GM12801 (cell line): Measurements from ENCODE around the gene TAX1BP3.

Source experiments
- CTCF ChIP-seq: IDR thresholded peaks from one replicate; pipeline ENCODE4 v1.5.1; 2011; ENCODE audit warnings: control low read depth; ENCODE audit not compliant: insufficient read length; ENCODE audit errors: extremely low read depth

TAX1BP3 gene

GRCh38 chr17:3627769-3628167, 40.6 kb downstream of the TAX1BP3 start:
- no peak for TF ChIP-seq CTCF

GRCh38 chr17:3626831-3627768, 41.3 kb downstream of the TAX1BP3 start:
- no peak for TF ChIP-seq CTCF

- no peak for TF ChIP-seq CTCF
Observed at GRCh38 chr17:3622977-3623594, 45.3 kb downstream of the TAX1BP3 start.

DNA sequence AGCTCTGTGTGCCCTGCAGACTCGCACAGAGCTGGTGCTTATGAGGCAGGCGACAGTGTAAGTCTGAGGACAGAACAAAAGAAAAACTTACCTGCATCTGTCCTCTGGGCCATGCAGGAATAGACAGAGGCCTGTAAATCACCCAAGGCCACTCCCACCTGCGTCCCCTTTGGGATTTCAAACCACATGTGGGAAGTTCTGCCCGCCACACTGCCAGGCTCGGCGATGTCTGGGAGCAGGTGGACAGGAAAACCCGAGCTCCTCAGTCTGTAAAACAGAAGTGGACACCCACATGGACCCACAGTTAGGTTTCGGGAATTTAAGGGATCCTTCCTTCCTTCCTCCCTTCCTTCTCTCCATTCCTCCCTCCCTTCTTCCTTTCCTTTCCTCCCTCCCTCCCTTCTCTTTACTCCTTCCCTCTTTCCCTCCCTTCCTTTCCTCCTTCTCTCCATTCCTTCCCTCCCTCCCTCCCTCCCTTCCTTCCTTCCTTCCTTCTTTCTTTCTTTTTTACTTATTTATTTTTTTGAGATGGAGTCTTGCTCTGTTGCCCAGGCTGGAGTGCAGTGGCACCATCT, 47.1 kb downstream of the TAX1BP3 start:
- no peak for TF ChIP-seq CTCF

DNA sequence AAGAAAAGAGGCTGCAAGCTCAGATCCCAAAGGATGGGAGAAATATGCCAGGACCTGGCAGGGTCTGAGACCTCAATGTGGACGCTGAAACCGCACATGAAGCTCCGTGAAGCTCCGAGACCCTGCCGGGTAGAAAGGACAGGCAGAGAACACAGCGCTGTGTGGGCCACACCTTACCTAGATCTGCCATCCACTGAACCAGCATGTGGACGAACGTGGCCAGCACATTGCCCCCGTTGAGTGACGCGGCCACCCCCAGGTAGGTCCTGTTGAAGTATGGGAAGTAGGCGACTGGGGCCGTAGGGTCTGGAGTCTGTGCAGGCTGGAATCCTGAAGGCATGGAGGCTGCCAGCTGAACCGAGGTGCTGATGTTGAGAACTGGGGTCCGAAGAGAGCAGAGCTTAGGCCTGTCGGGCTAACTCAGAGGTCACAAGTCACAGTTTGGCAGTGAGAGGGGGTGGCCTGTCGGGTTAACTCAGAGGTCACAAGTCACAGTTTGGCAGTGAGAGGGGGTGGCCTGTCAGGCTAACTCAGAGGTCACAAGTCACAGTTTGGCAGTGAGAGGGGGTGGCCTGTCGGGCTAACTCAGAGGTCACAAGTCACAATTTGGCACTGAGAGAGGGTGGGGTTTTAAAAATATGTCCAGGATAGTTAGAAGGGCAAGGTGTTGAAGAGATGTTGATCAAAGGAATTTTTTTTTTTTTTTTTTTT, 53.1 kb downstream of the TAX1BP3 start:
- no peak for TF ChIP-seq CTCF

DNA sequence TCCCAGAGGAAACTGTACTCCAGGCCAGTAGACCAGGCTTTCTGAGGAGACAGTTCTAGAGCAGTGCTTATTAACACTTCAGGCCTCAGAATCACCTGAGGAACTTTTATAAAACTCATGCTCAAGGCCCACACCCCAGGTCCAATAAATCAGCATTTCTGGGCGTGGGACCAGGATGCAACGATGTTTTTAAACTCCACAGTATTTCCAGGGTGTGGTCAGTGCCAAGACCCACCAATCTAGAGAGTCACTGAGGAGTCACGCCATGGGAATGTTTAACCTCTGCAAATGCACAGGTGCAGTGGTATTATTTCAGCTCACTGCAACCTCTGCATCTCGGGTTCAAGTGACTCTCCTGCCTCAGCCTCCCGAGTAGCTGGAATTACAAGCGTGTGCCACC, 55.3 kb downstream of the TAX1BP3 start:
- TF ChIP-seq CTCF, result no peak
